ENCODE data around the gene UTS2R.
"Not testable (repeated sequence)": the region's sequence is repeated elsewhere in the genome, so short reads cannot be mapped to it uniquely, and the experiment has no call there.

UTS2R gene

DNA sequence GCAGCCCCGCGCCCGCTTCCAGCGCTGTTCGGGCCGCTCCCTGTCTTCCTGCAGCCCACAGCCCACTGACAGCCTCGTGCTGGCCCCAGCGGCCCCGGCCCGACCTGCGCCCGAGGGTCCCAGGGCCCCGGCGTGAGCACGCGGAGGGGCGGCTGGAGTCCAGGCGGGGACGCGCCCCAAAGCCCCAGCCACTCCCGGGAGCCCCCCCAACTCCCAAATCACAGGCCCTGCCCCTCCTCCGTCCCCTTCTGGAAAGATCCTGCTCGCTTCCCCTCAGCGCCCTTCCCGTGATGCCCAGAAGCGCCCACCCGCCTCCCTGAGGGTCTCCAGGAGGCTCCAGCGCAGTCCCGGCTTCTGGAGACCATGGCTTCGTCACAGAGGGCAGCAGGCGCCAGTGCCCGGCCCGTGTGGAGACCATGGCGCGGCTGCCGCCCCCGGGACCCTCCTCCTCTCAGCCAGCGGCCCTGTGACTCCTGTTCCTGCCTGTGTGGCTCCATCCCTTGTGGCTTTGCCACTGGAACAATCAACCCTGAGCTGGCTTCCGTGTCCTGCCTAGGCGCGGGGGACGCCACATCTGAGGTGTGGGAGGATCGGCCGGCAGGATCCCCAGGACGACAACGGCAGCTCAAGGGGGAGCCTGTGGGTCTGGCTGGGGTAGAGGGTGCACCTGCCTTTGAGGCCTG is 3.9 kb downstream of the UTS2R start:
- DNase-seq (ENCODE audit: low spot score), result no peak

DNA sequence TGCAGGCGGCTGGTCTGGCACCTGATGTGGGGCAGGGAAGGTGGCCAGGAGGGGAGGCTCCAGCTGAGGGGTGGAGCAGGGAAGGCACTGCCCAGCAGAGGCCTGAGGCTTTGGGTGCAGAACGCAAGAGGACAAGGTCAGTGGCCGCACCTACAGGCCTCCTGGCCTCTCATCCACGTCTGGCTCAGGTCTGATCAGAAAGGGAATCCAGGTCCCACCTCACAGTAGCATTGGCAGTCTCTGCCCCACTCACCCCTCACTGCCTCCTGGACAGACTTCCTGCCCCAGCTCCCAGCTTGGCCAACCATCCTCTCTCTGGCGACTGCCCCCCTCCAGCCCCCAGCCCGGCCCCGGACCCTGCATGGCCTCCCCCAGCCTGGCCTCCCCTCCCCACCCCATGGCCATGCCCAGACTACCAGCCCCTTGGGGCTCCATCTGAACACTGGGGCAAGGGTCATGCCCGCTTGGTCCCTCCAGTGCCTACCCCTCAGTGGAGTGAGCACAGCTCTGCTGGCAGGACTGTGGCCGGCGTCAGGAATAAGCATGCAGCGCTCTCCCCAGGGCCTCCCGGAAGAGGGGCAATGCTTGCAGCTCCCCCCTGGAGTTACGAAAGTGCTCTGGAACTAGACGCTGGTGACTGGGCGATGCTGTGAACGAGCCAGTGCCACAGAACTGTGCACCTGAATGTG is 4.6 kb downstream of the UTS2R start:
- no peak for DNase-seq (ENCODE audit: low spot score)

DNA sequence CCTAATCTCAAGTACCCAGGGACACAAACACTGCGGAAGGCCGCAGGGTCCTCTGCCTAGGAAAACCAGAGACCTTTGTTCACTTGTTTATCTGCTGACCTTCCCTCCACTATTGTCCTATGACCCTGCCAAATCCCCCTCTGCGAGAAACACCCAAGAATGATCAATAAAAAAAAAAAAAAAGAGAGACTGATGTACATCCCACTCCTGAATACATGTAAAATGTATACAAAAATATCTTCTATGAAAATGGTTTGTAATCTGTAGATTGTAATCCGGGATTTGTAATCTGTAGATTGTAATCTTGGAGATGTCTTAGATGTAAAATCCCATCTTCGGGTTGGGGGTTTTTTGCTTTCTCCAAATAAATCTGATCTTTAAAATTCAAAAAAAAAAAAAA is 5.7 kb downstream of the UTS2R start:
- DNase-seq (ENCODE audit: low spot score), result not testable (repeated sequence)

DNA sequence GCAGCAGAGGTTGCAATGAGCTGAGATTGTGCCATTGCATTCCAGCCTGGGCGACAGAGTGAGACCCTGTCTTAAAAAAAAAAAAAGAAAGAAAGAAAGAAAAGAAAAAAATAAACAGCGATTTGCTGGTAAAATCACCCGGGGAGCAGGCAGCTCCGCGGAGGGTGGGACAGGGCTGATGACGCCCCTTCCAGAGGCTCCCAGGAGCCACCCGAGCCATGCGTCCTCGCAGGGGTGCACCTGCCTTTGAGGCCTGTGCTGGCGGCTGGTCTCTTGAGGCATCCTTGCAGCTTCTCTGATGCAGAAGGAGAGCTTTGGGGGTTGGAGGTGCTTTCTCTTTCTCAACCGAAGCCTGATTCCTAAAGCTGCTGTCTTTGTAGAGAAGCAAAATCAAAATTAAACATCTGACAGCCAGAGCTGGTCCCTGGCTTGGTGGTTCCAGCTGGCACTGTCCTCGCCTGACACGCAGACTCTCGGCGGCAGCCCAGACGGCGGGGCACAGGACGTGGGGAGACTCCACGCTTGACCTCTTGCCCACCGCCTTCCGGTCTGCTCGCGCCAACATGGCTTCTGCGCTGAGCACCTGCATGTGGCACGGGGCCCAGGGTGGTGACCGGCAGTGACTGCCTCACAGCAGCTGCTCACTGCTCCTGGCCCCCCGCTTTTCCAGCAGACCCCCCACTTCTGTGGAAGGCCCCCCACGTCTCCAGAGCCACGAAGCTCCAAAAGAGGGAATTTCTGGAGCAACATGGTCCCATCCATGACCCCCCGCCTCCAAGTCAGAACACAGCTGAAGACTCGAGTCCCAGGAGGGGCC is 6.6 kb downstream of the UTS2R start:
- DNase-seq (ENCODE audit: low spot score), result no peak

DNA sequence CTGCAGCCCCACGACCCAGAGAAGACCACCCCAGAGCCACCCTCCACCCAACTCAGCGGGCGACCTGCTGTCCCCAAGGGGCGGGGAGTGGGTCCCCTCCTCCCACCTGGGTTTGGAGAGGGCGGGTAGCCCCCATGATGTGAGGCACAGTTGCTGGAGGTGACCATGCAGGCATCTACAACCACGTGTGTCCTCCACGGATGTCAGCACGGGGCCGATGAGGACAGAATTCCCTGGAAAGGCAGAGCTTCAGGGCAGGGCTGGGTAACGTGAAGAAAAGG is 7.1 kb downstream of the UTS2R start:
- no peak for DNase-seq (ENCODE audit: low spot score)

DNA sequence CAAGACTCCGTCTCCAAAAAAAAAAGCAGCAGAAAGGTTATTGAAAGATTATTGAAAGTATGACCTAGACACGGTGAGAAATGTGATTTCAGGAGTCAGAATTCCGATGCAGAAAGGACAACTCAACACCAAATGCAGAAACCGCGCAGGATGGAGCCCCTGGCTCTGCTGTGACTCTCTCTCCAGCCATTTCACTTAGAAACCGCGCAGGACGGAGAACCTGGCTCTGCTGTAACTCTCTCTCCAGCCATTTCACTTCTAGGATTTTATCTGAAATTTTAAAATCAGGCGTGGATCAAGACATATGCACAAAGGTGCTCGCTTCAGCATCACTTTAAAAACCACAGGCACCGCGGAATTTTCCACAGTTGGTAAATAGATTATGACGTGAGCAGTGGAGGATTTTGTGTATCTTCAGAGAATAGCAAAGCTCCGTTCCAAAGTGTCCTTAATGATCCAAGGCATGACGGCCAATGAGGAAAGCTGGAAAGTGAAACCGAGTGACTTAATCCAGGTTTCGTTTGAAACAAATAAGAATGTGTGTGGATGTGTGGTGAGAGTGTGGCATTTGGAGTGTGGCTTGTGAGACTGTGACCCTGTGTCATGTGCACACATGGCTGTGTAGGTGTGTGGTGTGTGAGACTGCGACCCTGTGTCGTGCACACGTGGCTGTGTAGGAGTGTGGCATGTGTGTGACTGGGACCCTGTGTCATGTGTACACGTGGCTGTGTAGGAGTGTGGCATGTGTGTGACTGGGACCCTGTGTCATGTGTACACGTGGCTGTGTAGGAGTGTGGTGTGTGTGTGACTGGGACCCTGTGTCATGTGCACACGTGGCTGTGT is 9.5 kb downstream of the UTS2R start:
- DNase-seq (ENCODE audit: low spot score), result no peak

DNA sequence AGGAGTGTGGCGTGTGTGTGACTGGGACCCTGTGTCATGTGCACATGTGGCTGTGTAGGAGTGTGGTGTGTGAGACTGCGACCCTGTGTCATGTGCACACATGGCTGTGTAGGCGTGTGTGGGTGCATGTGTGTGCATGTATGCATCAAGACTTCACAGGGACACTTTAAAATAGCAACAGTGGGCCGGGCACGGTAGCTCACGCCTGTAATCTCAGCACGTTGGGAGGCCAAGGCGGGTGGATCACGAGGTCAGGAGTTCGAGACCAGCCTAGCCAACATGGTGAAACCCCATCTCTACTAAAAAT is 10.1 kb downstream of the UTS2R start:
- DNase-seq (ENCODE audit: low spot score), result not testable (repeated sequence)

DNA sequence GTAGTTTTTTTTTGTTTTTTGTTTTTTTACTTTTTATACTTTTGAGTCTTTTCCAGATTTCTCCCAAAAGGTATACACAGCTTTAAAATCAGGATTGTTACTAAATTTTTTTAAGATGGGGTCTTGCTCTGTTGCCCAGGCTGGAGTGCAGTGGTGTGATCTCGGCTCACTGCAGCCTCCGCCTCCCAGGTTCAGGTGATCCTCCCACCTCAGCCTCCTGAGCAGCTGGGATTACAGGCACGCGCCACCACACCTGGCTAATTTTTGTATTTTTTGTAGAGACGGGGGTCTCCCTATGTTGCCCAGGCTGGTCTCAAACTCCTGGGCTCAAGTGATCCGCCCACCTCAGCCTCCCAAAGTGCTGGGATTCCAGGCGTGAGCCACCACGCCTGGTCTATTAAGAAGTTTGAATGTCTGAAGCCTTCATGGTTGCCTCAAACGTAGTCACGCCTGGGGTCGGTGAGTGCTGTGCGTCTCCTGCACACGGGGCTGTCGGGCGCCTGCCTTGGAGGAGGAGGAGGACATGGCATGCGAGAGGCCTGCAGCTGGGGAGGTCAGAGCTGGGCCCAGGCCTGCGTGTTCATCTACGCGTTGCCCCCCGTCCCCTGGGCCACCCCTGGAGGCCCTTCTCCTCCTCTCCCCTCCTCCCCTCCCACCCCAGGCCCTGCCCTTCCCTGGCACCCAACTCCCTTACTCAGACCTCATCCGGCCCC is 10.8 kb downstream of the UTS2R start:
- DNase-seq (ENCODE audit: low spot score), result not testable (repeated sequence)

DNA sequence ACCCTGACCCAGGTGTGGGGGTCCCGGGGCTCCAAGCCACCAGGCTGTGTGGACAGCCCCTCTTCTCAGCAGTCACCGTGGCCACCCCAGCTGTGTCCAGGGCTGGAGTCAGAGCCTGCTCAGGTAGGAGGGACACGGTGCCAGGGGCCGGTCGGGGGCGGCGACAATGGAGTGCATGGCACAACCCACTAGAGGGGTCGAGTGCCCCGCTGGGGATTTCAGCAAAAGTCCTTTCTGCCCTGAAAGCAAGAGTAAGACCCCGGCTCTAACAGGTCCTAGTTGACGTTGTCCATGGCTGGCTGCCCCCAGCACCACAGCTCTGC is 11.3 kb downstream of the UTS2R start:
- DNase-seq (ENCODE audit: low spot score), result no peak

DNA sequence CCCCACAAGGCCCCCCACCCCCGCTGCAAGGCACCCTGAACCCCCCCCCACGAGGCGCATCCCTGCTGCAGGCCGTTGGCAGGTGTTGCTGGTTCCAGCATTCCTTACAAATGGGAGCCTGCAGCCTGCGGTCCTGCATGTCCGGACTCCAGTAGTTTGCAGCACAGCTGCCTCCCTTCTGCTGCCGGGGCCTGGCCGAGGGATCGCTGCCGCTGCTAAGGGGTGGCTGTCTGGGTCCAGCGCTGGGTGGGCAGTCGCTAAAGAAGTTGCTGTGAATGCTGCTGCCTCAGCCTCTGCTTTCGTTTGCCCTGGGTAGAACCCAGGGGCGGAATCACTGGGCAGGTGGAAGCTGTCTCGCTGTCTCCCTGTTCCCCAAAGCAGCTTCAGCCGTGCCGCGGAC is 11.8 kb downstream of the UTS2R start:
- DNase-seq (ENCODE audit: low spot score), result no peak

DNA sequence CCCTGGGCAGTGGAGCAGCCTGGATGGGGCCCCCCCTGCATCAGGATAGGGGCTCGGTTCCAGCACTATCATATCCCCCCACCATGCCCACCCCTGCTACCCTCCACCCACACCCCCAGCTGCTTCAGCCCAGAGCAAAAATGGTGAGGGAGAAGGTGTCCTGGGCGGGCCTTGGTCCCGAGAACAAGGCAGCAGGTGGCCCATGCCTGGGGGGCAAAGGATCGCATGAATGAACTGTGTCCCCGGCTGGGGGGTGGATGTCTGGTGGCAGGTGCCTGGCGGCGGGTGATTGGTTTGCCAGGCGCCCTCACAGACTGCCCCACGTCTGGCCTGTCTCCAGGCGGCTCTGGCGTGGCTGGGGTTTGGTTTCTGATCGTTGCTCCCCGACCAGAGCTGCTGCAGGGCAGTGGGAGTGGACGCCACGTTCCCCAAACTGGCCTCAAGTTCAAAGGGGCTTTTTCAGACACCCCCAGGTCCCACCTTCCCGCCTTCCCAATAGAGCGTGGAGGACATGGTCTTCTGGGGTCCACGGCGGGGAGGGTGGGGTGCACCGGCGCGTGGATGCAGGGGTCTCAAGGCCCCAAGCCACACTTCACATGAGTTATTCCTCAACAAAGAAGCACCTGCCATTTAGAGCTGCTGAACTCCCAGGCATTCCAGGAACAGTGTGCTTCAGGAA is 12.6 kb downstream of the UTS2R start:
- DNase-seq (ENCODE audit: low spot score), result no peak

DNA sequence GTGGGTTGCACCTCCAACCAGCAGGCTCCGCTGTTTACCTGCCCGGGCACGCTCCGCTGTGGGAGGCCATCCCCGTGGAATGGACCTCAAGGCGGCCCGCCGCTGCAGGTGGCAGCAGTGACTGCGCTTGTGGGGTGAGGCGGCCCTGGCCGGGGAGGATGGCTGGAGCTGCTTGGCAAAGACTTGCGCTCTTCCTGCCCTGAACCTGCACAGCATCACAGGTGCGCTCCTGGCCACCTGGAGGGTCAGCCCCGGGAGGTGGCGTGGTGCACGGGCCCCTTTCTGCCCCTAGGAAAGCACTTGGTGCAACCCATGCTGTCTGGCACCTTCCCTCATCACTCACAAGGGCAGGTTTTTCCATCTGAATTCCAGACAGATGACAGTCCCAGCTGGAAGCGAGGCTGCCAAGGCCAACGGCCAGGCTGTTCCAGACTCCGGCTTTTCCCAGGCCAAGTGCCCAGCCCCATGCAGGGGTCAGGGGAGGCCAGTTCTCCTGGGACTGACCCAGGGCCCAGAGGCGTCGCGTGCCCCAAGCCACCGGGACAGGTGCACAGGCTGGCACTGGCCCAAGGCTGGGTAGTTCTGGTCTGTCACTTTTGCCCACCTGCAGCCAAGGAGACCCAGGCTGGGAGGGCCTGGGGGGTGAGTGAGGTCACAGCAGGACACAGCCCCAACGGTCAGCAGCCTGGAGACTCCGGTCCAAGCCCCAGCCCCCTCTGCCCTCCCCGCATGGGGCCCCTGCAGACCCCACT is 13.3 kb downstream of the UTS2R start:
- no peak for DNase-seq (ENCODE audit: low spot score)

DNA sequence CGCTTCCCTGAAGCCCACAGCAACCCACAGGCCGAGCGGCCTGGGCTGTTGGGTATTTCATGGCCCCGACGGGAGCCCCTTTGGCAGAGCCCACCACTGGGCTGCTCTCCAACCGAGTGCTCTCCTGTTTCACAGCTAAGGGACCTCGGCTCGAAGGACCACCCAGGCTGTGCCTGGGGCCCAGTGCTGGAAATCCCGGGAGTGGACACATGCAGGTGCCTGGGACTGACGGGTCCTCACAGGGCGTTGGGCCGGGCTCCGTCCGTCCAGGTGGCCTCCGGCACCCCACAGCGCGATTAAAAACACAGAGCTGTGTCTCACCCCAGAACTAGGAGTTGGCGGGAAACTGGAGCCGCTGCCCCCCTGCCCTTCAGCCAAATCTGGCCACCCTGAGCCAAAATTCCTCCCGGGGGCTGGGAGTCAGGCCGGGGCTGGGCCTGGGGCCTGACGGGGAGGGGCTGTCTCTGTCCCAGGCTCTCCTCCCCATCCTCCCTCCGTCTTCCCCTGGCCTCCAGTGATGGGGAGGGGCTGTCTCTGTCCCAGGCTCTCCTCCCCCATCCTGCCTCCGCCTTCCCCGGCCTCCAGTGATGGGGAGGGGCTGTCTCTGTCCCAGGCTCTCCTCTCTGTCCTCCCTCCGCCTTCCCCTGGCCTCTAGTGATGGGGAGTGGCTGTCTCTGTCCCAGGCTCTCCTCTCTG is 14.1 kb downstream of the UTS2R start:
- no peak for DNase-seq (ENCODE audit: low spot score)

DNA sequence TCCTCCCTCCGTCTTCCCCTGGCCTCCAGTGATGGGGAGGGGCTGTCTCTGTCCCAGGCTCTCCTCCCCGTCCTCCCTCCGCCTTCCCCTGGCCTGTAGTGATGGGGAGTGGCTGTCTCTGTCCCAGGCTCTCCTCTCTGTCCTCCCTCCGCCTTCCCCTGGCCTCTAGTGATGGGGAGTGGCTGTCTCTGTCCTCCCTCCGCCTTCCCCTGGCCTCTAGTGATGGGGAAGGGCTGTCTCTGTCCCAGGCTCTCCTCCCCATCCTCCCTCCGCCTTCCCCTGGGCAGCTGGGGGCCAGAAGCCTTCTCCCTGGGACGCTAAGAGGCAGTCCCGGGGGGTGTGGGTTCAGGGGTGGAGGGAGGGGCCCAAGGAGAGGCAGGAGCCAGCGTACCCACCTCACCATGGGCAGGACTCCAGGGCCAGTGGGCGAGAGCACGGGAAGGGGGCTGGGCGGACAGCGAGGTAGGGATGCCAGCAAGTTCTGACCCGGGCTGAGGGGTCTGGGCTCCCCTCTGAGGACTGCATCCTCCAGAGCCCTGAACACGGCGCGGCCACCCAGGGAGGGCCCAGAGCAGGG is 14.8 kb downstream of the UTS2R start:
- no peak for DNase-seq (ENCODE audit: low spot score)

DNA sequence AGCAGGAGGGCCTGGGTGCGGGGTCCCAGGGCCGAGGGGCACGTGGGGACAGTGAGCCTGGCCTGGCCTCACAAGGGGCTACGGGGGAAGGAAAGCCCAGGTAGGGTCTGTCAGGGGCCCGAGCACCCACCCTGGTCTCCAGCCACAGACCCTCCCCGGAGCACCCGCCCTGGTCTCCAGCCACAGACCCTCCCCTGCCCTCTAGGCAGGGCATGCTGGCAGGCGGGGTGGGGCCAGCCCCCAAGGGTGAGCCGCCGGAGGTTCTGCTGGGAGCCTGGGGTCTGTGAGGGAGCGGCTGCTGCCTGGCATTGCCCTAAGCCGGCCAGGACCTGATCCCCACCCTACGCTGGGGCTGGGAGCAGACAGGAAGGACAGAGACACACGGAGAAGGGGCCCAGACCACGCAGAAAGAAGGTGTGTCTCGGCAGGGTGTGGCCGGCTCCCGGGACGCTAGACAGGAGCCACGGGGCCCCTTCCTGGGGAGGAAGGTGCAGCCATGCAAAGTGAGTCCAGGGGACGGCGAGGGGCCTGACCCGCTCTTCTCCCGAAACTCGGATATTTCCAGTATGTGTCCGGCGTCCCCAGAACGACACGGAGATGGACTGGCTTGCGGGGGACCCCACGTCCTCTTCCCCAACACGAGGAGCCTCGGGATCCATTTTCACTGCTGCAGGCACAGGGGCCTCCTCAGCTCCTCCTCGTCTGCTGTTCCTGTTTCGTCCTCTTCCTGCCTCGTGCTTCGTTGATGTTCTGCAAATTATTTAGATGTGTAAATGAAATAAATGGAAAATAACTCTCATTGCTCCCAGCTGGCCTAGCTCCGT is 15.5 kb downstream of the UTS2R start:
- no peak for DNase-seq (ENCODE audit: low spot score)

DNA sequence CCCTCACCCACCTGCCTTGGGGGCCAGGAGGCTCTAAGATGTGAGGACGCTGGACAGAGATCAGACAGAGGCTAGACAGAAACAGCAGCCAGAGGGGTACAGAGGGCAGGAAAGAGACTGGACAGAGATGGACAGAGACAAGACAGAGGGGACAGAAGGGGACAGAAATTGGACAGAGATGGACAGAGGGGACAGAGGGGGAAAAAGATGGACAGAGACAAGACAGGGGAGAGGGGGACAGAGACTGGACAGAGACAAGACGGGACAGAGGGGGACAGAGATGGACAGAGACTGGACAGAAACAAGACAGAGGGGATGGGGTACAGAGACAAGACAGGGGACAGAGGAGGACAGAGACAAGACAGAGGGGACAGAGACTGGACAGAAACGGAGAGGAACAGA is 16.1 kb downstream of the UTS2R start:
- DNase-seq (ENCODE audit: low spot score), result no peak

DNA sequence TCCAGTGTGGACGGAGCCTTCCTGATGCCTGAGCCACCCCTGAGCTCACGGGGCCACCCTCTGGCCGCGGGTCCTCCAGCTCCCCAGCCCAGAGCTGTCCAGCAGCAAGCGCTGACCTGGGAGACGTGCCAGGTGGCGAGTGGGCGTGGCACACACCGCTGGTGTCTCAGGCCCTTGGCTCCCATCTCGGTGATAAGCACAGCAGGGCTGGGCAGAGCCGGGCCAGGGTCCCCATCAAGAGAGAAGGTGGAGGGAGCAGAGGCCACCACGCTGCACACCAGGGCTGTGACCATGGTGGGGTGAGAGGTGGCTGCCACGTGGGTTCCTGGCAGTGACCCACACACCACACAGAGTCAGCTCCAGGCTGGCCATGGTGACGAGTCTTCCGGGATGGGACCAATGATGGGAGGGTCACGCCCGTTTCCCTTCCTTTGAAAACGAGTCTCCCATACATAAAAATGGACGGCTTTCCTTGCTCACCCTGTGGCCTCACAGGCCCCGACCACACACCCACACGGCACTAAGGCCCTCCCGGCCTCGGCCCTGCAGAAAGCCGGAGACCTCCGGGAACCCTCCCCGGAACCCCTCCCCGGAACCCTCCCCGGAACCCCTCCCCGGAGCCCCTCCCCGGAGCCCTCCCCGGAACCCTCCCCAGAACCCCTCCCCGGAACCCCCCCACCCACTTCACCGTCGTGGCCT is 16.8 kb downstream of the UTS2R start:
- no peak for DNase-seq (ENCODE audit: low spot score)

DNA sequence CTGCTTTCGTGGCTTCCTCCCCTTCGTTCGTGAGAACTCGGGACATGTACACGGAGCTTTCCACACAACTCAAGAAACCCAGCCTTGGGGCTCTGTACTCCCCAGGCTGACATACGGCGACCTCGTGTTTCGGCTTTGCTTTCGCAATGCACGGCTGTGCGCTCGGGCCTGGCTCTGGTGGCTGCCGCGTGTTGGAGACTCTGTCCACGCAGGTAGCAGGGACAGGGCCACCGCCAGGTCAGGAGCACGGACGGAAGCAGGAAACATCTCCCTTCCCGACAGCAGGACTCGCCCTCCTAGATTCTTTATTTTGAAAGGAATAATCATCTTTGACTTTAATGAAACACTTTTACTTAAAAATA is 17.3 kb downstream of the UTS2R start:
- no peak for DNase-seq (ENCODE audit: low spot score)
